Measurements from ENCODE around the gene ATPAF2. TPM values are rescaled to one million over a fixed set of nuclear protein-coding genes. Genes with fewer than 3 reads are reported as not detected.
A peak's percentile ranks its signal among the peaks of the same experiment; 100 is the strongest.

The ATPAF2 gene
- total and polyA plus RNA-seq, 10 of the 15 experiments (the other 5 are each of a cell fraction or from before 2014, with no cell fraction given): 6.5 to 33.0 (median 26.5) TPM

DNA sequence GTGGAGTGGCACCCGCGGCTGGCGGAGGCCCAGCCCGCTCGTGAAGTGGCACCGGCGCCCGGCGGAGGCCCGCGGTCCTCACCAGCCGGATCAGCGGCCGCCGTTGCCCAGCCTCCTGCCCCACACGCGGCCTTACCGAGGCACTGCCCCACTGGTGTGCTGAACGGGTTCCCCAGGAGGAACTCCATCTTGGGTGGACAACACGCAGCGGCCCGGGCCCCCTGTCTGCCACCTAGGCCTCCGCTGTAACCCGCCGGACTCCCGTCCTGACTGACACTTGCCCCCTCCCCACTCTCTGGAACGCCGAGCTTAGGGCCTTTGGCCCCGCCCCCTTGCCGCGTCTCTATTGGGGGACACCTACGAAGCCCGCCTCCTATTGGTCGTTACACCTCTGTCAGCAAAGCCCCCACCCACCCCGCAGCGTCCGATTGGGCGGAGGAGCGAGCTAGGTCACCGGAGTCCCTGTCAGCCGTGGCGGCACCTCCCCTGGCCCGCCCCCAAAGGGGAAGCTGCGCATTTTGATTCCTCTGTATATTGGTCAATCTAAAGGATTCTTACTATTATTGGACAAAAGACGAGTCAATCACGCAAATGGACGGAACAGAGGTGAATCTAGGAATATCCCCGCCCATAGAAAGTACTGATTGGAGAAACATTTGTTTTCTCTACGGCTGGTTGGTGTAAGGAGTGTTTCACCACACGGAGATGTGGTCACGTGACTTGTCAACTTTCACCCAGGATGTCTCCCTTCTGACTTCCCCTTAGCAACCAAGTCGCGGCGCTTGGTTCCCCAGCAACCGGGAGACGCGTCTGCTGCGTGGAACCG, 66.6 kb downstream of the ATPAF2 start, which contains the start of the genes DRC3 and TOM1L2 (continued):
- TF ChIP-seq, protein P1, sequence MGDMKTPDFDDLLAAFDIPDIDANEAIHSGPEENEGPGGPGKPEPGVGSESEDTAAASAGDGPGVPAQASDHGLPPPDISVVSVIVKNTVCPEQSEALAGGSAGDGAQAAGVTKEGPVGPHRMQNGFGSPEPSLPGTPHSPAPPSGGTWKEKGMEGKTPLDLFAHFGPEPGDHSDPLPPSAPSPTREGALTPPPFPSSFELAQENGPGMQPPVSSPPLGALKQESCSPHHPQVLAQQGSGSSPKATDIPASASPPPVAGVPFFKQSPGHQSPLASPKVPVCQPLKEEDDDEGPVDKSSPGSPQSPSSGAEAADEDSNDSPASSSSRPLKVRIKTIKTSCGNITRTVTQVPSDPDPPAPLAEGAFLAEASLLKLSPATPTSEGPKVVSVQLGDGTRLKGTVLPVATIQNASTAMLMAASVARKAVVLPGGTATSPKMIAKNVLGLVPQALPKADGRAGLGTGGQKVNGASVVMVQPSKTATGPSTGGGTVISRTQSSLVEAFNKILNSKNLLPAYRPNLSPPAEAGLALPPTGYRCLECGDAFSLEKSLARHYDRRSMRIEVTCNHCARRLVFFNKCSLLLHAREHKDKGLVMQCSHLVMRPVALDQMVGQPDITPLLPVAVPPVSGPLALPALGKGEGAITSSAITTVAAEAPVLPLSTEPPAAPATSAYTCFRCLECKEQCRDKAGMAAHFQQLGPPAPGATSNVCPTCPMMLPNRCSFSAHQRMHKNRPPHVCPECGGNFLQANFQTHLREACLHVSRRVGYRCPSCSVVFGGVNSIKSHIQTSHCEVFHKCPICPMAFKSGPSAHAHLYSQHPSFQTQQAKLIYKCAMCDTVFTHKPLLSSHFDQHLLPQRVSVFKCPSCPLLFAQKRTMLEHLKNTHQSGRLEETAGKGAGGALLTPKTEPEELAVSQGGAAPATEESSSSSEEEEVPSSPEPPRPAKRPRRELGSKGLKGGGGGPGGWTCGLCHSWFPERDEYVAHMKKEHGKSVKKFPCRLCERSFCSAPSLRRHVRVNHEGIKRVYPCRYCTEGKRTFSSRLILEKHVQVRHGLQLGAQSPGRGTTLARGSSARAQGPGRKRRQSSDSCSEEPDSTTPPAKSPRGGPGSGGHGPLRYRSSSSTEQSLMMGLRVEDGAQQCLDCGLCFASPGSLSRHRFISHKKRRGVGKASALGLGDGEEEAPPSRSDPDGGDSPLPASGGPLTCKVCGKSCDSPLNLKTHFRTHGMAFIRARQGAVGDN (IDR thresholded peaks at IDR 0.05): peak; percentile 65
- TF ChIP-seq, protein P2, sequence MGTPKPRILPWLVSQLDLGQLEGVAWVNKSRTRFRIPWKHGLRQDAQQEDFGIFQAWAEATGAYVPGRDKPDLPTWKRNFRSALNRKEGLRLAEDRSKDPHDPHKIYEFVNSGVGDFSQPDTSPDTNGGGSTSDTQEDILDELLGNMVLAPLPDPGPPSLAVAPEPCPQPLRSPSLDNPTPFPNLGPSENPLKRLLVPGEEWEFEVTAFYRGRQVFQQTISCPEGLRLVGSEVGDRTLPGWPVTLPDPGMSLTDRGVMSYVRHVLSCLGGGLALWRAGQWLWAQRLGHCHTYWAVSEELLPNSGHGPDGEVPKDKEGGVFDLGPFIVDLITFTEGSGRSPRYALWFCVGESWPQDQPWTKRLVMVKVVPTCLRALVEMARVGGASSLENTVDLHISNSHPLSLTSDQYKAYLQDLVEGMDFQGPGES (IDR thresholded peaks at IDR 0.05): peak; percentile 99

DNA sequence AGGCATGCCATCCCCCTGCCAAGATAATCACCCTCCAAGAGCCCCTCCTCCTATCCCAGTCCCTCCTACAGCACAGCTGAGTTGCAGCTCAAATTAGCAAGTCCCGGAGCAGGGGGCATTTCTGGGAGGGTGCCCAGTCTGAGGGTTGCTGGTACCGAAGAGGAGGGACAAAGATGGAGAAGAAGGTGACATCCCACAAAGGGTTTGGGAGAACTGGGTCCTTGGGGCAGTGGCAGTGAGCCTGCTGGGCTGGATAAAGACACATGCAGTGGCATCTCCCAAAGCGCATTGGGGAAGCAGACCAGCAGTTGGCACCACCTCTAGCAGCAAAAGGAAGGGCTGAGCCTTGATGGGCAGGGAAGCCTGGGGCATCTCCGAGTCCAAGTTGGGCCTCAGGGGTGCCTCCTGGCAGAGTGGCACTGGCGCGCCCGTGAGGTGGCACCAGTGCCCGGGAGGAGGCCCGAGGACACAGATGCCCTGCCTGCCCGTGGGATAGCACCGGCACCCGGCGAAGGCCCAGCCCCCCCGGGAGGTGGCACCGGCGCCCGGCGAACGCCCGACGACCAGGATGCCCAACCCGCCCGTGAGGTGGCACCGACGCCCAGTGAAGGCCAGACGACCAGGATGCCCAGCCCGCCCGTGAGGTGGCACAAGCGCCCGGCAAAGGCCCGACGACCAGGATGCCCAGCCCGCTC, 67.4 kb downstream of the ATPAF2 start:
- RAD21 ChIA-PET (ENCODE audit: unreplicated experiment): interaction anchor here (1.0 to 2.6 kb wide), 10 partner anchors 8 to 289 kb away, joined by 3 to 33 read pairs (median 5); no protein-coding TSS in a partner anchor
- no peaks in the 10 kb centered on the region for H3K27me3 ChIP-seq (replicated peaks in 1 of 2; ENCODE audit: control insufficient read depth in 2 of 2, insufficient read depth in 2 of 2, low read length in 1 of 2)
- in situ Hi-C loops (cut with MboI): no loop called here
- no peak for FAIRE-seq
- peak overlapping the region; percentile 69 for H3K9ac ChIP-seq (ENCODE audit: control insufficient read depth, insufficient read depth, low read length)
- H3K9me3 ChIP-seq (replicated peaks; ENCODE audit: control insufficient read depth, insufficient read depth, low read length): no peaks in the 10 kb centered on the region
- H3K4me3 ChIP-seq: peak overlapping the region; percentile 76
- H3K27ac ChIP-seq (ENCODE audit: control insufficient read depth, insufficient read depth): peak overlapping the region; percentile 18; the same call in 1 of the 2 replicates
- peaks cover 10% of the 10 kb centered on the region for H3K4me1 ChIP-seq (ENCODE audit: control insufficient read depth, insufficient read depth, low read length)
- CTCF ChIA-PET: interaction anchor here (0.6 to 1.9 kb wide), 6 partner anchors 14 to 1406 kb away, joined by 3 to 8 read pairs (median 4); no protein-coding TSS in a partner anchor
- peak overlapping the region; percentile 85 for H2AFZ ChIP-seq (ENCODE audit: control insufficient read depth, low read depth, low read length)
- H3K79me2 ChIP-seq (ENCODE audit: control insufficient read depth, insufficient read depth, low read length): peaks cover 3% of the 10 kb centered on the region
- no peak for DNase-seq (ENCODE audit: low read depth, low spot score)
- H4K20me1 ChIP-seq (ENCODE audit: control insufficient read depth, insufficient read depth): no peaks in the 10 kb centered on the region
- SMC1A ChIA-PET (ENCODE audit: uncharacterized antibody, unreplicated experiment): interaction anchor here (0.8 to 6.1 kb wide), 11 partner anchors 12 to 136 kb away, joined by 3 to 54 read pairs (median 5); no protein-coding TSS in a partner anchor
- peak overlapping the region; percentile 94 for H3K4me2 ChIP-seq (ENCODE audit: control insufficient read depth, insufficient read depth)
- BruUV-seq (replicated peaks): no TSS peak
- POLR2A ChIA-PET: interaction anchor here (0.5 to 7.9 kb wide), 8 partner anchors 9 to 926 kb away, joined by 3 to 73 read pairs (median 5); partner anchors contain the start of genes ATPAF2 and GID4
- WGBS (ENCODE audit: insufficient coverage, insufficient replicate concordance, low lambda C conversion rate, missing lambda C conversion rate): 1% methylated on average over 33 of the region's 33 CpGs
- intact Hi-C loops (cut with micrococcal nuclease; ENCODE audit: unreplicated experiment): no loop called here
- TF ChIP-seq LARP7 (IDR thresholded peaks at IDR 0.05): peak; percentile 84; the same call in 1 of the 2 replicates
- no peak for TF ChIP-seq SMAD5 (IDR thresholded peaks at IDR 0.05; ENCODE audit: low read depth)
- 0 out of 2 replicates have a peak, but pooled peaks have one; percentile 45 for TF ChIP-seq SMARCA5 (IDR thresholded peaks at IDR 0.05)
- TF ChIP-seq JUNB (IDR thresholded peaks at IDR 0.05): no peak
- no peak for TF ChIP-seq ZNF217 (IDR thresholded peaks at IDR 0.05)
- TF ChIP-seq ZNF207 (IDR thresholded peaks at IDR 0.05; ENCODE audit: borderline replicate concordance): no peak
- peak in 1 of 2 experiments; percentile 8; a peak in 1 of 4 replicates for TF ChIP-seq BHLHE40 (IDR thresholded peaks at IDR 0.05; ENCODE audit: borderline replicate concordance in 1 of 2, low read depth in 2 of 2, low read length in 1 of 2)
- 0 out of 2 replicates have a peak, but pooled peaks have one; percentile 6 for TF ChIP-seq NR2F1 (conservative IDR thresholded peaks at IDR 0.05)
- ATAC-seq: peak; percentile 0
- H3K36me3 ChIP-seq (ENCODE audit: control insufficient read depth in 2 of 2, insufficient read depth in 2 of 2, low read length in 1 of 2): no peaks in the 10 kb centered on the region
